Raji (cell line): ENCODE results near the gene RABGAP1.

Source experiments
- POLR2A ChIP-seq: IDR thresholded peaks from 2 replicates; pipeline ENCODE4 v1.6.1; 2011; ENCODE audit warnings: low read depth, low read length, control low read depth; ENCODE audit not compliant: insufficient read depth

RABGAP1 gene

GRCh38 chr9:123070198-123070597 is 129.4 kb downstream of the RABGAP1 start:
- no peak for TF ChIP-seq POLR2A

- no peak for TF ChIP-seq POLR2A
Observed at GRCh38 chr9:123072407-123072995, 131.7 kb downstream of the RABGAP1 start.

GRCh38 chr9:123073441-123073840 is 132.6 kb downstream of the RABGAP1 start:
- no peak for TF ChIP-seq POLR2A

- TF ChIP-seq POLR2A, result no peak
Observed at GRCh38 chr9:123073991-123074422, 133.2 kb downstream of the RABGAP1 start.

GRCh38 chr9:123074628-123075027 is 133.8 kb downstream of the RABGAP1 start:
- TF ChIP-seq POLR2A, result no peak

- no peak for TF ChIP-seq POLR2A
Observed at GRCh38 chr9:123080444-123080843, 139.6 kb downstream of the RABGAP1 start.

GRCh38 chr9:123081824-123082223 is 141.0 kb downstream of the RABGAP1 start:
- TF ChIP-seq POLR2A, result no peak

- no peak for TF ChIP-seq POLR2A
Observed at GRCh38 chr9:123083680-123084079, 142.9 kb downstream of the RABGAP1 start.

GRCh38 chr9:123084256-123084655 is 143.4 kb downstream of the RABGAP1 start:
- TF ChIP-seq POLR2A, result no peak

GRCh38 chr9:123085916-123086315 is 145.1 kb downstream of the RABGAP1 start:
- no peak for TF ChIP-seq POLR2A

GRCh38 chr9:123087359-123087888 is 146.6 kb downstream of the RABGAP1 start:
- no peak for TF ChIP-seq POLR2A

GRCh38 chr9:123089040-123089439 is 148.2 kb downstream of the RABGAP1 start:
- TF ChIP-seq POLR2A, result no peak

GRCh38 chr9:123089790-123090189 is 149.0 kb downstream of the RABGAP1 start:
- TF ChIP-seq POLR2A, result peak; percentile 26; the same call in 1 of the 2 replicates

GRCh38 chr9:123090198-123090896 is 149.5 kb downstream of the RABGAP1 start:
- TF ChIP-seq POLR2A, result no peak

GRCh38 chr9:123090956-123091355 is 150.1 kb downstream of the RABGAP1 start:
- TF ChIP-seq POLR2A, result no peak

- no peak for TF ChIP-seq POLR2A
Observed at GRCh38 chr9:123091459-123091858, 150.6 kb downstream of the RABGAP1 start.
